GM03348 (cell line): ENCODE data around the gene LIPT2.
"Not testable (repeated sequence)": the region's sequence is repeated elsewhere in the genome, so short reads cannot be mapped to it uniquely, and the experiment has no call there.

Experiments
- DNase-seq: peaks from one replicate; pipeline ENCODE4 v3.0.0; 2012; ENCODE audit warnings: low spot score

LIPT2 gene

GRCh38 chr11:74492974-74493790 is at the start of gene LIPT2:
Gene LIPT2, minus strand, starts transcription at chr11:74493724. Its CDS starts 21 bp downstream, at chr11:74493703.
- DNase-seq: peak; percentile 95

- DNase-seq: no peak
These were observed 47.9 kb upstream of the LIPT2 start for GRCh38 chr11:74541466-74541865.

GRCh38 chr11:74540270-74540669 is 46.7 kb upstream of the LIPT2 start:
- DNase-seq: no peak

GRCh38 chr11:74538680-74539079 is 45.2 kb upstream of the LIPT2 start:
- DNase-seq: no peak

- DNase-seq: no peak
These were observed 42.0 kb upstream of the LIPT2 start for GRCh38 chr11:74535371-74536160.

- not testable (repeated sequence) for DNase-seq
These were observed 41.4 kb upstream of the LIPT2 start for GRCh38 chr11:74534946-74535275.

GRCh38 chr11:74534216-74534945 is 40.9 kb upstream of the LIPT2 start:
- no peak for DNase-seq

- DNase-seq: no peak
These were observed 39.9 kb upstream of the LIPT2 start for GRCh38 chr11:74533421-74533820.

- no peak for DNase-seq
These were observed 39.1 kb upstream of the LIPT2 start for GRCh38 chr11:74532501-74533246.

GRCh38 chr11:74524978-74525377 is 31.5 kb upstream of the LIPT2 start:
- DNase-seq: no peak

GRCh38 chr11:74524501-74524900 is 31.0 kb upstream of the LIPT2 start:
- DNase-seq: no peak

- DNase-seq: no peak
These were observed 29.3 kb upstream of the LIPT2 start for GRCh38 chr11:74522776-74523175.

- DNase-seq: no peak
These were observed 28.2 kb upstream of the LIPT2 start for GRCh38 chr11:74521666-74522252.

GRCh38 chr11:74520927-74521665 is 27.6 kb upstream of the LIPT2 start:
- DNase-seq: no peak

GRCh38 chr11:74520316-74520715 is 26.8 kb upstream of the LIPT2 start:
- no peak for DNase-seq

- no peak for DNase-seq
These were observed 26.2 kb upstream of the LIPT2 start for GRCh38 chr11:74519710-74520109.

GRCh38 chr11:74517592-74517991 is 24.1 kb upstream of the LIPT2 start:
- not testable (repeated sequence) for DNase-seq

- DNase-seq: no peak
These were observed 14.1 kb upstream of the LIPT2 start for GRCh38 chr11:74507582-74507981.

- no peak for DNase-seq
These were observed 13.3 kb upstream of the LIPT2 start for GRCh38 chr11:74506823-74507222.

- no peak for DNase-seq
These were observed 12.4 kb upstream of the LIPT2 start for GRCh38 chr11:74505911-74506310.
